SU-DHL-6 (cell line): Measurements from ENCODE around the gene PUSL1.

Source experiments
- CTCF ChIP-seq: fragments of 200-600 bp; sonication (generic); IDR thresholded peaks from one replicate; pipeline ENCODE4 v1.5.1; 2017; ENCODE audit warnings: antibody characterized with exemption, mild to moderate bottlenecking, low read length, moderate library complexity; ENCODE audit not compliant: insufficient read depth, poor library complexity, severe bottlenecking
- EZH2phosphoT487 ChIP-seq: fragments of 200-600 bp; sonication (generic), shearing (Covaris generic); conservative IDR thresholded peaks from 2 replicates; pipeline ENCODE4 v1.6.1; 2018; ENCODE audit warnings: mild to moderate bottlenecking, antibody characterized with exemption, low read length, moderate library complexity, mixed read lengths

GRCh38 chr1:1355416-1355815 lies 47.0 kb downstream of the PUSL1 start:
- TF ChIP-seq CTCF, result no peak
- TF ChIP-seq EZH2phosphoT487, result no peak
